Endothelial cell (in vitro differentiated cells): ENCODE data around the gene GALNT10. TPM values are rescaled to one million over a fixed set of nuclear protein-coding genes. Genes with fewer than 3 reads are reported as not detected.

ENCODE experiments used
- DNase-seq: peaks from one replicate; pipeline ENCODE4 v3.0.0; 2021; ENCODE audit warnings: low spot score
- H3K27ac Mint-ChIP-seq: one replicate; pipeline ENCODE4 v1.8.0; 2021; ENCODE audit warnings: mixed read lengths, inconsistent platforms; ENCODE audit not compliant: unreplicated experiment
- H3K27me3 Mint-ChIP-seq: one replicate; pipeline ENCODE4 v1.8.0; 2021; ENCODE audit warnings: mild to moderate bottlenecking, moderate library complexity, mixed read lengths, inconsistent platforms; ENCODE audit not compliant: unreplicated experiment
- H3K36me3 Mint-ChIP-seq: one replicate; pipeline ENCODE4 v1.8.0; 2021; ENCODE audit warnings: mild to moderate bottlenecking, low read depth, mixed read lengths, inconsistent platforms; ENCODE audit not compliant: unreplicated experiment
- H3K4me1 Mint-ChIP-seq: one replicate; pipeline ENCODE4 v1.8.0; 2021; ENCODE audit warnings: mild to moderate bottlenecking, mixed read lengths, inconsistent platforms; ENCODE audit not compliant: unreplicated experiment
- H3K4me3 Mint-ChIP-seq: one replicate; pipeline ENCODE4 v1.8.0; 2021; ENCODE audit warnings: mild to moderate bottlenecking, mixed read lengths, inconsistent platforms; ENCODE audit not compliant: unreplicated experiment
- H3K9me3 Mint-ChIP-seq: one replicate; pipeline ENCODE4 v1.8.0; 2021; ENCODE audit warnings: mixed read lengths, inconsistent platforms; ENCODE audit not compliant: unreplicated experiment
- total RNA-seq: library from RNA; stranded (reverse); fragmentation: NEBNext Ultra II Directional; extraction: Animal tissue kit (Norgen Biotek cat#: 25700); gene quantifications from one replicate; pipeline ENCODE4 v1.2.1, GENCODE V29; 2021; ENCODE audit not compliant: unreplicated experiment
- TF ChIP-seq, protein P1 (sequence below): fragments of 200-600 bp; sonication (generic); IDR thresholded peaks from one replicate; pipeline ENCODE4 v1.5.0; 2021; ENCODE audit warnings: antibody characterized with exemption; ENCODE audit not compliant: unreplicated experiment

The GALNT10 gene
- total RNA-seq, 1 donor from 2014 or later, result 22.5 TPM

DNA sequence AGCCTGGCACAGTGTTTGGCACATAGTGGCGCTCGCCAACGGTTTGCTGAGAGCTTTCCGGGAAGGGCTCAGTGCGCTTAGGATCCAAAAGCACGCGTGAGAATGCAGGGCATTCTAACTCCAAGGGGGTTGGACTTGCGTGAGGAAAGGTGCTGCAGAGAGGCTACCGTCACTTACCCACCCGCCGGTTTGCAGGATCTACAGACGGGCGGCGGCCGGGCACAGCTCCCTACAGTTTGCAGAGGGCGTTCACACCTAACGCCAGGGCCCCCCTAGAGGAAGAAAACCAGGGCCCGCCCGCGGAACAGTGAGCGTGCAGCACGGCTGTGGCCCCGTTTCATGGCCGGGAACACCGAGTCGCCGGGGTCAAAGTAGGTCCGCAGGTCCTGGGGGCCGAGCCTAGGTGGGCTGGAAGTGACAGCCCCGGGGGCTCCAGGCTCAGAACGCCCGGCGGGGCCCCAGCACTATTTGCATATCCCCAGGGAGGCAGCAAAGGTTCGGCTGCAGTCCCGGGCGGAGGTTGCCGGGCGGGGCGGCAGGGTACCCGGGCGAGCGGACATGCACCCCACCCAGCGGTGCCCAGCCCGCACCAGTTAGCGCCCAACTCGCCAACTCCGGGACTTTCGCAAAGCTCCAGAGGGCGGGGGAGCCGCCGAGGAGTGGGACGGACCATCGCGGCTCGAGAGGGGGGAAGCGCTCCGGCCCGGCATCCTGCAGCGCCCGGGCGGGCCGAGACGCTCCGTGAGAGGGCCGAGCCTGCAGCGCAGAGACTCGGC, 526 bp upstream of the GALNT10 start:
- no peaks in the 10 kb centered on the region for H3K9me3 Mint-ChIP-seq

DNA sequence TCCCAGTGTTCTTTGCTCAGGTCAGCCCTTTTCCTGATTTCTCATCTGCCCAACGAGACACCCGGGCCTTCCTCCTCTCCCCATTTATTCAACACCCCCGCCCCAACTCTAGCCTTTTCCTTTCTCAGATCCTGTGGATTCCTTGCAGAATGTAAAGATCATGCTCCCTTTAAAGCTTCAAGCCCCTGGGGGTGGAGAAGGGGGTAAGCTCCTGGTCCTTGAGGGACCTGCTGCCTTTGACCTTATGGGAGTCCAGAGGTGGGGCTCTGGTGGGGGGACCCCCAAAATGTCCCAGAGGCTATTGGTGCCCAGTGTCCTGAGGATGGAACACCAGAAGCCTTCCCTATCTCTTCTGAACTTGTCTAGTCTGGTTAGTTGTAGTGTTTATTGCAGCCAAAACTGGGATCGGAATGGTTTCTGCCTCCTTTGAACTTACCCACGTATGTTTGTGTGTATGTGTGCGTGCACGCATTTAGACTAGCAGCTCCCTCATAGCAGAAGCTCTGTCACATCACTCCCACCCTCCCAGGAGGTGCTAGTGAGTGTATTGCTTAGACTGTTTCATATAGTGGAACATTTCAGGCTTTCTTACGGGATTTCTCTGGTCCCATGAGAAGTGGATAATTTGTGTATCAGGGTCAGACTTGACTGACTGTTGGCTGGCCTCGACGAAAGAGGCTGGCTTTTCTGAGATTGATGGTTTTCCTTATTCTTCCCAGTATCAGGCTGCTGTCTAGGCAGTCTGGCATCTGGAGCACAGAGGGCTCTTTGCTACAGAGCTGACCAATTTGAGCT, 1.1 kb downstream of the GALNT10 start:
- H3K4me3 Mint-ChIP-seq, result peak overlapping the region; percentile 99
- peaks cover 33% of the 10 kb centered on the region for H3K4me1 Mint-ChIP-seq
- no peaks in the 10 kb centered on the region for H3K9me3 Mint-ChIP-seq
- H3K36me3 Mint-ChIP-seq, result peaks cover 19% of the 10 kb centered on the region
- no peak overlapping the region for H3K27ac Mint-ChIP-seq
- TF ChIP-seq, protein P1, sequence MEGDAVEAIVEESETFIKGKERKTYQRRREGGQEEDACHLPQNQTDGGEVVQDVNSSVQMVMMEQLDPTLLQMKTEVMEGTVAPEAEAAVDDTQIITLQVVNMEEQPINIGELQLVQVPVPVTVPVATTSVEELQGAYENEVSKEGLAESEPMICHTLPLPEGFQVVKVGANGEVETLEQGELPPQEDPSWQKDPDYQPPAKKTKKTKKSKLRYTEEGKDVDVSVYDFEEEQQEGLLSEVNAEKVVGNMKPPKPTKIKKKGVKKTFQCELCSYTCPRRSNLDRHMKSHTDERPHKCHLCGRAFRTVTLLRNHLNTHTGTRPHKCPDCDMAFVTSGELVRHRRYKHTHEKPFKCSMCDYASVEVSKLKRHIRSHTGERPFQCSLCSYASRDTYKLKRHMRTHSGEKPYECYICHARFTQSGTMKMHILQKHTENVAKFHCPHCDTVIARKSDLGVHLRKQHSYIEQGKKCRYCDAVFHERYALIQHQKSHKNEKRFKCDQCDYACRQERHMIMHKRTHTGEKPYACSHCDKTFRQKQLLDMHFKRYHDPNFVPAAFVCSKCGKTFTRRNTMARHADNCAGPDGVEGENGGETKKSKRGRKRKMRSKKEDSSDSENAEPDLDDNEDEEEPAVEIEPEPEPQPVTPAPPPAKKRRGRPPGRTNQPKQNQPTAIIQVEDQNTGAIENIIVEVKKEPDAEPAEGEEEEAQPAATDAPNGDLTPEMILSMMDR, result no peak
- no peak for DNase-seq
- H3K27me3 Mint-ChIP-seq, result peaks cover 12% of the 10 kb centered on the region

More for the DNA sequence above, 526 bp upstream of the GALNT10 start:
- TF ChIP-seq, protein P1, result peak; percentile 22
- Mint-ChIP-seq H3K27ac (no peak overlapping the region), H3K36me3 (peaks cover 13% of the 10 kb centered on the region), H3K27me3 (peaks cover 12% of the 10 kb centered on the region), H3K4me1 (peaks cover 33% of the 10 kb centered on the region), H3K4me3 (peak overlapping the region; percentile 85)
- peak; percentile 69 for DNase-seq

DNA sequence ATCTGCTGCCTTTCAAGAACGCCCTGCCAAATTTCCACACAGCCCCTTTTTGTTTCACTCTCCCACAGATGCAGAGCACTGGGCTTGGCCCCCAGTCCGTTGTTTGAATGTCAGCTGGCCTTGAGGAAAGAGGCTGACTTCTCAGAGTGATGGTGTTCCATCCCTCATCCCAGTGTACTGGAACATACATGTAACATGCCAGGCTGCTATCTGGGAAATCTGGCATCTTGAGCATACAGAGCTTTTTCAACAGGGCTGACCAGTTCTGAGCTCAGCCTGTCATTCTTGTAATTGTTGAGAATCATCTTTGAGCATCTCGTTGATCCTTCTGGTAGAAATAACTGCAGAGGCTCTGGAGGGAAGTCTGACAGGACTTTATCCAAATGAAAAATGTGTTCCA, 2.8 kb downstream of the GALNT10 start:
- Mint-ChIP-seq H3K27ac (no peak overlapping the region), H3K4me3 (no peak overlapping the region), H3K9me3 (no peaks in the 10 kb centered on the region), H3K27me3 (peaks cover 14% of the 10 kb centered on the region), H3K36me3 (peaks cover 19% of the 10 kb centered on the region), H3K4me1 (peaks cover 49% of the 10 kb centered on the region)
- no peak for DNase-seq
- TF ChIP-seq, protein P1, result no peak

DNA sequence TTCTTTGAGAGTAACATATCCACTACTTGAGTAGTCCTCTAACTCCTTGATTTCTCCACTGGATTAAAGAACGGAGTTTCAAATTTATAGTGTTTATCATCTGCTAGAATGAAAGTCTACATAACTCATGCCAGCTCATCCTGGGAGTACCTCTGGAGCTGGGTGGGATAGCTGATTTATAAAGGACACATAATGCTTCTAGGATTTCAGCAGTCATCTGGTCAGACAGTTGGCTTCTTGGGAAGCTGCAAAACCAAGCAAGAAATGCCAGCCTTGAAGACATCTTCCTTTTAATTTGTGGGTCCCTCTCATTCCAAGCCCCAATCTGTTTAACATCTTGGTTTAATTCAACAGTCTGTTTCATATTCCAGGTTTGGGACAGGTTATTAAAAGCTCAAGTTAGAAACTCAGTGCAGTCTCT, 3.2 kb downstream of the GALNT10 start:
- Mint-ChIP-seq H3K27me3 (peaks cover 13% of the 10 kb centered on the region), H3K9me3 (no peaks in the 10 kb centered on the region), H3K27ac (no peak overlapping the region), H3K36me3 (peaks cover 18% of the 10 kb centered on the region), H3K4me1 (peaks cover 52% of the 10 kb centered on the region), H3K4me3 (no peak overlapping the region)
- TF ChIP-seq, protein P1, result no peak
- no peak for DNase-seq
